ENCODE data around the gene MACROD2.
A peak's percentile ranks its signal among the peaks of the same experiment; 100 is the strongest.

Gene MACROD2

GRCh38 chr20:14570811-14571210 lies 575.5 kb downstream of the MACROD2 start:
- TF ChIP-seq Cebpa-rat (IDR thresholded peaks at IDR 0.05) = no peak
- Histone ChIP-seq H3K27ac (no peak overlapping the region), H4K20me1 (no peaks in the 10 kb centered on the region), H3K36me3 (no peaks in the 10 kb centered on the region), H3K4me3 (no peak overlapping the region), H3K27me3 (no peaks in the 10 kb centered on the region), H3K4me2 (no peak overlapping the region), H3K9me3 (no peaks in the 10 kb centered on the region), H3K9ac (no peak overlapping the region), H3K4me1 (peaks cover under 1% of the 10 kb centered on the region)

- TF ChIP-seq Cebpa-rat (IDR thresholded peaks at IDR 0.05) = no peak
- Histone ChIP-seq H3K4me1 (peaks cover 6% of the 10 kb centered on the region; the same call in 1 of the 2 replicates), H3K36me3 (no peaks in the 10 kb centered on the region), H3K4me3 (no peak overlapping the region), H3K4me2 (no peak overlapping the region), H4K20me1 (no peaks in the 10 kb centered on the region), H3K9me3 (no peaks in the 10 kb centered on the region), H3K27me3 (no peaks in the 10 kb centered on the region), H3K27ac (no peak overlapping the region), H3K9ac (no peak overlapping the region)
These were observed 578.4 kb downstream of the MACROD2 start for GRCh38 chr20:14573676-14574075.

- Histone ChIP-seq H3K4me2 (no peak overlapping the region), H3K9me3 (no peaks in the 10 kb centered on the region), H3K4me3 (no peak overlapping the region), H3K27ac (no peak overlapping the region), H3K9ac (no peak overlapping the region), H3K4me1 (peaks cover 6% of the 10 kb centered on the region; the same call in 1 of the 2 replicates), H4K20me1 (no peaks in the 10 kb centered on the region), H3K27me3 (no peaks in the 10 kb centered on the region), H3K36me3 (no peaks in the 10 kb centered on the region)
- TF ChIP-seq Cebpa-rat (IDR thresholded peaks at IDR 0.05) = no peak
These were observed 581.0 kb downstream of the MACROD2 start for GRCh38 chr20:14576196-14576877.

GRCh38 chr20:14580418-14581074 lies 585.2 kb downstream of the MACROD2 start:
- H3K4me1 ChIP-seq = peaks cover 6% of the 10 kb centered on the region; the same call in 1 of the 2 replicates
- H3K27ac ChIP-seq = no peak overlapping the region
- H3K27me3 ChIP-seq = no peaks in the 10 kb centered on the region
- no peak for TF ChIP-seq Cebpa-rat (IDR thresholded peaks at IDR 0.05)
- H3K9ac ChIP-seq = no peak overlapping the region
- no peak overlapping the region for H3K4me3 ChIP-seq
- H3K4me2 ChIP-seq = no peak overlapping the region
- no peaks in the 10 kb centered on the region for H3K9me3 ChIP-seq
- H3K36me3 ChIP-seq = no peaks in the 10 kb centered on the region
- H4K20me1 ChIP-seq = no peaks in the 10 kb centered on the region

DNA sequence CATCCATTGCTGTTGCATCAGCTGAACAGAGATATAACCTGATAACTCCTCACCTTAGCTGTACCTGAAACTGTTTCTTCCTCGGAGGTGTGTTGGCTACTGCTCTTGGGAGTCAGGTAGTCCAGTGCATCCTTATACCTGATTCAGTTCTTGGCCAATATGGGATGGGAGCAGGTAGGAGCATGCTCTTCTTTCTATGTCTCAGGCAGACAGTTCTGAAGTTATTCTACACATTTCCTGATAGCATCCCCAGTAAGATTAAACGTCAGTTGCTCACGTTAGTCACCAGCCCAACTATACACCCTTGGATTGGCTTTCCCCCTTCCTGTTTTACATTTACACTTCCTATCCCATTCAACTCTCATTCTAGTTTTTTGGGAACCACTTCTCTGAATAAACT lies 586.4 kb downstream of the MACROD2 start:
- H3K27me3 ChIP-seq = no peaks in the 10 kb centered on the region
- H3K27ac ChIP-seq = no peak overlapping the region
- no peak overlapping the region for H3K9ac ChIP-seq
- TF ChIP-seq Cebpa-rat (IDR thresholded peaks at IDR 0.05) = no peak
- no peaks in the 10 kb centered on the region for H3K9me3 ChIP-seq
- no peaks in the 10 kb centered on the region for H3K36me3 ChIP-seq
- no peak overlapping the region for H3K4me3 ChIP-seq
- no peaks in the 10 kb centered on the region for H4K20me1 ChIP-seq
- H3K4me1 ChIP-seq = no peaks in the 10 kb centered on the region
- no peak overlapping the region for H3K4me2 ChIP-seq

GRCh38 chr20:14582855-14583254 lies 587.5 kb downstream of the MACROD2 start:
- H3K9me3 ChIP-seq = no peaks in the 10 kb centered on the region
- no peak overlapping the region for H3K9ac ChIP-seq
- no peaks in the 10 kb centered on the region for H4K20me1 ChIP-seq
- H3K36me3 ChIP-seq = no peaks in the 10 kb centered on the region
- no peak overlapping the region for H3K27ac ChIP-seq
- no peaks in the 10 kb centered on the region for H3K27me3 ChIP-seq
- 0 out of 2 replicates have a peak overlapping the region, but pooled peaks have one; percentile 13 for H3K4me2 ChIP-seq
- no peak overlapping the region for H3K4me3 ChIP-seq
- TF ChIP-seq Cebpa-rat (IDR thresholded peaks at IDR 0.05) = no peak
- H3K4me1 ChIP-seq = no peaks in the 10 kb centered on the region

DNA sequence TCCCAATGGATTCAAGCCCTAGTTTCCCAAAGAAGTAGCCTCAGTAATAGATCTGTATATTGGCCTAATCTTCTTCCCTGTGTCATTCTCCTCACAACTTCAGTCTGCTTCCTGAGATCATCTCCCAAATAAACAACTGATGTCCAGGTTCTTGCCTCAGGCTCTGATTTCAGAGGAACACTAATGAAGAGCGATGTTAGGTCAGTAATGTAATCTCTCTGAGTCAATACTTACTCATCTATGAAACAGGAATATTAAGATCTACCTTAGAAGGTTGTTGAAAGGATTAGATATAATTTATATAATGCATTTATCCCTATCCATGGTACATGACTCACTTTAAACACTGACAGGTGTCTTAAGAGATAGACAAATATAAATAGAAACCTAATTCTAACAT lies 588.1 kb downstream of the MACROD2 start:
- Histone ChIP-seq H3K4me2 (0 out of 2 replicates have a peak overlapping the region, but pooled peaks have one; percentile 13), H3K36me3 (no peaks in the 10 kb centered on the region), H3K9ac (no peak overlapping the region), H3K27me3 (no peaks in the 10 kb centered on the region), H3K4me3 (no peak overlapping the region), H3K27ac (no peak overlapping the region), H3K9me3 (no peaks in the 10 kb centered on the region), H4K20me1 (no peaks in the 10 kb centered on the region), H3K4me1 (no peaks in the 10 kb centered on the region)
- no peak for TF ChIP-seq Cebpa-rat (IDR thresholded peaks at IDR 0.05)

DNA sequence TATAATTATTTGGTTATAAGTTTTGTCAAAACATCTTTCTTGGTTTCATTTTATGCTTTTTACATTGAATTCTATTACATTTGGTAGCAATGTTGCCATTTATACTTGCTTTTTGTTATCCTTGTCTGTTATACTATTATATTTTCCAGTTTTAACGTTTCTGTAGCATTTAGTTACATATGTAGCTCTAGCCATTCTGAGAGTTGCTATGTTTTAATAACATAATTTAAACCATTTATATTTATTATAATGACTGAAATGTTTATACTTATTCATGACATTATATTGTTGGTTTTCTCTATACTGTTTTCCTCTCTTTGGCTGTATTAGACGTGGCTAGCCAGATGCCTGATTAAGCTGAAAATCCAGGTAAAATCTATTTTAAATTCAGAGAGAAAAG lies 594.1 kb downstream of the MACROD2 start:
- no peak overlapping the region for H3K4me3 ChIP-seq
- no peak for TF ChIP-seq Cebpa-rat (IDR thresholded peaks at IDR 0.05)
- H3K4me2 ChIP-seq = no peak overlapping the region
- no peaks in the 10 kb centered on the region for H3K27me3 ChIP-seq
- no peaks in the 10 kb centered on the region for H3K9me3 ChIP-seq
- no peaks in the 10 kb centered on the region for H3K36me3 ChIP-seq
- no peaks in the 10 kb centered on the region for H3K4me1 ChIP-seq
- H4K20me1 ChIP-seq = no peaks in the 10 kb centered on the region
- H3K9ac ChIP-seq = no peak overlapping the region
- H3K27ac ChIP-seq = no peak overlapping the region

GRCh38 chr20:14595051-14595450 lies 599.7 kb downstream of the MACROD2 start:
- H3K4me2 ChIP-seq = no peak overlapping the region
- no peak overlapping the region for H3K27ac ChIP-seq
- H3K9ac ChIP-seq = no peak overlapping the region
- no peak for TF ChIP-seq Cebpa-rat (IDR thresholded peaks at IDR 0.05)
- no peaks in the 10 kb centered on the region for H3K9me3 ChIP-seq
- H3K4me3 ChIP-seq = no peak overlapping the region
- no peaks in the 10 kb centered on the region for H3K36me3 ChIP-seq
- no peaks in the 10 kb centered on the region for H4K20me1 ChIP-seq
- no peaks in the 10 kb centered on the region for H3K4me1 ChIP-seq
- no peaks in the 10 kb centered on the region for H3K27me3 ChIP-seq

GRCh38 chr20:14597206-14597715 lies 601.9 kb downstream of the MACROD2 start:
- no peaks in the 10 kb centered on the region for H3K9me3 ChIP-seq
- H4K20me1 ChIP-seq = no peaks in the 10 kb centered on the region
- no peak overlapping the region for H3K4me3 ChIP-seq
- no peak for TF ChIP-seq Cebpa-rat (IDR thresholded peaks at IDR 0.05)
- H3K4me1 ChIP-seq = no peaks in the 10 kb centered on the region
- no peak overlapping the region for H3K9ac ChIP-seq
- no peaks in the 10 kb centered on the region for H3K36me3 ChIP-seq
- no peak overlapping the region for H3K4me2 ChIP-seq
- no peaks in the 10 kb centered on the region for H3K27me3 ChIP-seq
- H3K27ac ChIP-seq = no peak overlapping the region

Measured in BLaER1 (cell line).